ENCODE data around the gene MAPKBP1. TPM values are rescaled to one million over a fixed set of nuclear protein-coding genes. Genes with fewer than 3 reads are reported as not detected.

MAPKBP1 gene
- total RNA-seq, 4 donors from 2014 or later: 6.7 to 17.3 (median 7.8) TPM

DNA sequence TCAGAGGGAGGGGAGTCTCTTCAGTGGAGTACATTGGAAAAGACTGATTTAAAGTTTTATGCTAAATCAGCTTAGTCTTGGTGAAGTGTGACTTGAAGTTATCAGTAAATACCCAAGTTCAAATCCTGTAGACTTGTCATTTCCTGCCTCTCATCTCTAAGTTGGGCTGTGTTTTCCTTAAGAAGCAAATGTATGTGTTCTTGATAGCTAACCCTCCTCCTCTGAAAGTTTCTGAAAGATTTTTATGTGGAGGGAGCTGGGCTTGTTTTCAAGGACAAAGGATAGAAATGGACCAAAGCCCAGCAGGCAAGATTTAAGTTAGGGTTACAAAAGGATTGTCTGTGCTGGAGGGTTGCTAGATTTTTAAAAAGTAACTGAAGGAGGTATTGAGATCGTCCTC, 4.2 kb downstream of the MAPKBP1 start:
- TF ChIP-seq, protein P1, sequence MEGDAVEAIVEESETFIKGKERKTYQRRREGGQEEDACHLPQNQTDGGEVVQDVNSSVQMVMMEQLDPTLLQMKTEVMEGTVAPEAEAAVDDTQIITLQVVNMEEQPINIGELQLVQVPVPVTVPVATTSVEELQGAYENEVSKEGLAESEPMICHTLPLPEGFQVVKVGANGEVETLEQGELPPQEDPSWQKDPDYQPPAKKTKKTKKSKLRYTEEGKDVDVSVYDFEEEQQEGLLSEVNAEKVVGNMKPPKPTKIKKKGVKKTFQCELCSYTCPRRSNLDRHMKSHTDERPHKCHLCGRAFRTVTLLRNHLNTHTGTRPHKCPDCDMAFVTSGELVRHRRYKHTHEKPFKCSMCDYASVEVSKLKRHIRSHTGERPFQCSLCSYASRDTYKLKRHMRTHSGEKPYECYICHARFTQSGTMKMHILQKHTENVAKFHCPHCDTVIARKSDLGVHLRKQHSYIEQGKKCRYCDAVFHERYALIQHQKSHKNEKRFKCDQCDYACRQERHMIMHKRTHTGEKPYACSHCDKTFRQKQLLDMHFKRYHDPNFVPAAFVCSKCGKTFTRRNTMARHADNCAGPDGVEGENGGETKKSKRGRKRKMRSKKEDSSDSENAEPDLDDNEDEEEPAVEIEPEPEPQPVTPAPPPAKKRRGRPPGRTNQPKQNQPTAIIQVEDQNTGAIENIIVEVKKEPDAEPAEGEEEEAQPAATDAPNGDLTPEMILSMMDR (IDR thresholded peaks at IDR 0.05; ENCODE audit: low read depth): no peak

DNA sequence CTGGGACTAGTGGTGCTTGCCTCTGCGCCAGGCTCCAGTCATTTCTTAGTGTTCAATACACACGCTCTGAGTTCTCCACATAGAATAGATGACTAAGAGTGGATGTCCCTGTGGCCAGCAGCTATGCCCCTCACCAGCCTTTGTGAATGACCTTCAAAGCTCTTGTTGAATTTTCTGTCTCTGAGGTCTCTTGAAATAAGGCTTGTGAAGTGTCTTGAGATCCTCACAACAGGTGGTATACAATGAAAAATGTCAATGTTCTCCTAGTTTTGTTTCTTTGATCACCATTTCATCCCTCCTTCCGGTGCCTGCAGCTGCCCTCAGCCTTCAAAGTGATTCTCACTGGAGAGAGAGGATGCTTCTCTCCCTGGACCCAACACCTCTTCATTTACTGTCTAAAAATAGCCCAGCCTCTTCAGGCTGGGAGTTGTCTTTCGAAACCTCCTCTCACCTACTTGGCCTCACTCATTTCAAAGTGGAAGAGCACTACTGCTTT, 5.4 kb downstream of the MAPKBP1 start:
- TF ChIP-seq, protein P1 (IDR thresholded peaks at IDR 0.05; ENCODE audit: low read depth): no peak

DNA sequence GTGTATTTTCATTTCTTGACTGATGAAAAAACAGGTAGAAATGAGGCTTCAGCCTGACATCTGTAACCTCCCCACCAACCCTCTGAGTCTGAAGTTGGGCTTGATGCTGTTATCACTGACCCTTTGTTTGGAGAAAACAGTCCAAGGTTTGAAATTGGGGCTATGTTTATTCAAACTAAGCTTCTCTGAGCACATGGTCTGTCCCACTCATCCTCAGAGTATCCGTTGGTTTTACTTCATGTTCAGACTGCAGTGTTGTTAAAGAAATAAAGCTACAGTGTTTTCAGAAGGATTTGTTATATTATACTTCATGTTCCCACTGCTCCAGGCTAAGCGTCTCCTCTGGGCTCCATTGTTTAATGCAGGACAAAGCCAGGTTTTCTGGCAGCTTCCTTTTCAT, 6.0 kb downstream of the MAPKBP1 start:
- TF ChIP-seq, protein P1 (IDR thresholded peaks at IDR 0.05; ENCODE audit: low read depth): no peak

DNA sequence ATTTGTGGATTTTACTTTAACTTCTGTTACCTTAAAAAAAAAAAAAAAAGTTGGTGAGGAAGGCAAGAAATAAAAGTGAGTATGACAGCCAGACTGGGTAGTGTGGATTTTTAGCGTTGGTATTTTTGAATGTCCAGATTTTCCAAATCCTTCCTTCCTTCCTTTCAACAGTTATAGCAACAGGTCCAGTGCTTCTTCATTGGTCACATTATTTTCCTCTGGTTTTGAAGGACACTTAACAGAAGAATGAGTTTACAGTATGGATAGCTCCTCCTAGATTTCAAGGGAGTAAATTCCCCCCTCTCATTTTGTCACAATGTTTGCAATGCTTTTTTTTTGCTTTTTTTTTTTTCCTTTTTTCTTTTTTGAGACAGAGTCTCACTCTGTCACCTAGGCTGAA, 6.4 kb downstream of the MAPKBP1 start:
- TF ChIP-seq, protein P1 (IDR thresholded peaks at IDR 0.05; ENCODE audit: low read depth): no peak

DNA sequence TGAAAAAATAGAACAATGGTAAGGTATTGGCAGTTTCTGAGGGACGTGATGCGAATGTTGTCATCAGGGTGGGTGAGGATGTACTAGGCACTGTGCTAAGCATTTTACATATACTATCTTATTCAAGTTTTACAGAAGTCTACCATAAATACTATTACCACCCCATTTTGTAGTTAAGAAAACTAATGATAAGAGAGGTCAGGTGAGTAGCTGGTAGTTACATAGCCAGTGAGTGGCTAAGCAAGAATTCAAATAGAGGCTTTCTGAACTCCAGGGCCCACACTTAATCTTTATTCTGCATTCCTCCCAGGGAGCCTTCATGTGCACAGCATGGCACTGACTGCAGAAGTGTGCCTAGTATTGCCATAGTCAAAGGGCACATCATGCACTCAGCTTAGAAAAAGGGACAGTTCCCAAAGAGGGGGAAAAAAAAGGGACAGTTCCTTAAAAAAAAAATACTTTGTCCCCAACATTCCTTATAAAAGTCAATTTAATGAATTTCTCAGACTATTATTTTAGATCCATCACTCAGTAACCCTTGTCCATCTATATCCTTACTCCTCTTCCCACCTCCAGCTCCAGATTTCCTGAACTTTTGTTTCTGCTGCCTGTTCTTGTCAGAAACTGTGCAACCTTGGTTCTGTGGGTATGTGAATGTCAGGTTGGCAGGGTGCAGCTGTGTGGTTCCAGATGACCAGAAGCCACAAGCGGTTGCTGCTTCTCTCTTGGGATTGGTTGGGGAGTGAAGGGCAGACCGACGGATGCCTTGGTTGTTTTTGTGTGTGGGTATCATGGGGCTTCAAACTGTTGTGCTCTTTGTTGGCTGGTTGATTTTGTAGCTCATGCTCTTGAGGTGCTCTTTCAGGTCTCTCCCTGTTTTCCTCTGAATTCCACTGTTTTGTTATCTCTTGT, 8.3 kb downstream of the MAPKBP1 start:
- TF ChIP-seq, protein P1 (IDR thresholded peaks at IDR 0.05; ENCODE audit: low read depth): no peak

DNA sequence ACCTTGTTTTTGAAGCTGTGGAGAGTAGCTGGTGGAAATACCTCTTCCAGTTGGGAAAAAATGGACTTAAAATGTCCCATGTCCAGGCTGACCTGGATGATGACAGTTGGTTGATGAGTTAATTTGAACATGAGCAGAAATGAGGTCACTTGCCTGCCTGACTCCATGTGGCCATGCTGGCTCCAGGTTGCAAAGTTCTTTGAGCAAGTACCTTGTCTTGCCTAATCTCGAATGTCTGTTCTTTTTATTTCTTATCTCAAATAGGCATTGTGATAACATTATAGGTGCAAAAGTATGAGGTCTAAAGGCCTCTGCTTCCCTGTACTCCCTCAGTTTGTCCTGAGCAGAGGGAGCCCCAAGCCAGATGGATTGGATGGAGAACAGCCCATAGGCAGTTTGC, 9.0 kb downstream of the MAPKBP1 start:
- TF ChIP-seq, protein P1 (IDR thresholded peaks at IDR 0.05; ENCODE audit: low read depth): no peak

DNA sequence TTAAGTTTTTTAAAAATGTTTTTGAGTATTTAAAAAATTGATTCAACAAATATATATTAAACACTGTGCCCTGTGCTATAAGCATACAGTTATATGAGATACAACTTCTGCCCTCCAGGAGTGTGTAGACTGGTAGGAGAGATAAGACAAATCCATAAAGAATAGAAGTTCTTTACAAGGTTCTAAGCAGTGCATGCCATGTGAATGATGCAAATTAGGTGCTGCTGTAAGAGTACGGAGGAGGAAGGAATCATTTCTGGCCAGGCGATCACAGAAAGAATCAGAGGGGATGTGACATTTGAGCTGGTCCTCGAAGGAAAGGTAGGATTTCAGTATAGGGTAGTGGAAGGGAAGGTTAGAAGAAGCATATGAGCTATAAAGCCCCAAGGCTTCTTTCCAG, 14.0 kb downstream of the MAPKBP1 start:
- TF ChIP-seq, protein P1 (IDR thresholded peaks at IDR 0.05; ENCODE audit: low read depth): no peak

Measured in subcutaneous adipose tissue (tissue), 4 donors.